Measurements from ENCODE around the gene C1orf159. TPM values are rescaled to one million over a fixed set of nuclear protein-coding genes. Genes with fewer than 3 reads are reported as not detected.

Gene C1orf159
- total and polyA plus RNA-seq, 4 donors, result 3.9 to 7.0 (median 4.7) TPM

GRCh38 chr1:1125945-1126344, 10.1 kb upstream of the C1orf159 start:
- H3K9ac ChIP-seq (ENCODE audit: low read depth in 1 of 2, low read length in 2 of 2), result no peak overlapping the region
- no peak for DNase-seq (ENCODE audit: low spot score)
- H3K27me3 ChIP-seq (ENCODE audit: control insufficient read depth in 4 of 4, insufficient read depth in 4 of 4, low read length in 3 of 4), result no peaks in the 10 kb centered on the region
- 86% methylated on average over 18 of the region's 18 CpGs for WGBS
- no peaks in the 10 kb centered on the region for H3K36me3 ChIP-seq (ENCODE audit: control insufficient read depth in 4 of 4, insufficient read depth in 3 of 4, low read depth in 1 of 4, low read length in 3 of 4)
- H3K4me3 ChIP-seq (ENCODE audit: low read depth in 1 of 3, low read length in 3 of 3), result no peak overlapping the region
- TF ChIP-seq TAF1 (conservative IDR thresholded peaks at IDR 0.05), result no peak
- no peak for TF ChIP-seq EGR1 (IDR thresholded peaks at IDR 0.05; ENCODE audit: low read depth in 2 of 2)
- TF ChIP-seq YY1 (IDR thresholded peaks at IDR 0.05), result no peak
- no peak for TF ChIP-seq REST (IDR thresholded peaks at IDR 0.05)
- TF ChIP-seq, protein P1, sequence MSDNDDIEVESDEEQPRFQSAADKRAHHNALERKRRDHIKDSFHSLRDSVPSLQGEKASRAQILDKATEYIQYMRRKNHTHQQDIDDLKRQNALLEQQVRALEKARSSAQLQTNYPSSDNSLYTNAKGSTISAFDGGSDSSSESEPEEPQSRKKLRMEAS (IDR thresholded peaks at IDR 0.05), result no peak
- TF ChIP-seq HNF4A (conservative IDR thresholded peaks at IDR 0.05), result no peak
- no peak for TF ChIP-seq GABPA (IDR thresholded peaks at IDR 0.05 in 1 of 2, conservative IDR thresholded peaks at IDR 0.05 in 1 of 2)
- TF ChIP-seq, protein P2, sequence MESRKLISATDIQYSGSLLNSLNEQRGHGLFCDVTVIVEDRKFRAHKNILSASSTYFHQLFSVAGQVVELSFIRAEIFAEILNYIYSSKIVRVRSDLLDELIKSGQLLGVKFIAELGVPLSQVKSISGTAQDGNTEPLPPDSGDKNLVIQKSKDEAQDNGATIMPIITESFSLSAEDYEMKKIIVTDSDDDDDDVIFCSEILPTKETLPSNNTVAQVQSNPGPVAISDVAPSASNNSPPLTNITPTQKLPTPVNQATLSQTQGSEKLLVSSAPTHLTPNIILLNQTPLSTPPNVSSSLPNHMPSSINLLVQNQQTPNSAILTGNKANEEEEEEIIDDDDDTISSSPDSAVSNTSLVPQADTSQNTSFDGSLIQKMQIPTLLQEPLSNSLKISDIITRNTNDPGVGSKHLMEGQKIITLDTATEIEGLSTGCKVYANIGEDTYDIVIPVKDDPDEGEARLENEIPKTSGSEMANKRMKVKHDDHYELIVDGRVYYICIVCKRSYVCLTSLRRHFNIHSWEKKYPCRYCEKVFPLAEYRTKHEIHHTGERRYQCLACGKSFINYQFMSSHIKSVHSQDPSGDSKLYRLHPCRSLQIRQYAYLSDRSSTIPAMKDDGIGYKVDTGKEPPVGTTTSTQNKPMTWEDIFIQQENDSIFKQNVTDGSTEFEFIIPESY (IDR thresholded peaks at IDR 0.05), result no peak
- no peak for TF ChIP-seq FOXA2 (IDR thresholded peaks at IDR 0.05)
- TF ChIP-seq FOXA1 (IDR thresholded peaks at IDR 0.05), result no peak
- no peak for TF ChIP-seq RXRA (IDR thresholded peaks at IDR 0.05)
- no peak for TF ChIP-seq JUND (IDR thresholded peaks at IDR 0.05)
- TF ChIP-seq, protein P3, sequence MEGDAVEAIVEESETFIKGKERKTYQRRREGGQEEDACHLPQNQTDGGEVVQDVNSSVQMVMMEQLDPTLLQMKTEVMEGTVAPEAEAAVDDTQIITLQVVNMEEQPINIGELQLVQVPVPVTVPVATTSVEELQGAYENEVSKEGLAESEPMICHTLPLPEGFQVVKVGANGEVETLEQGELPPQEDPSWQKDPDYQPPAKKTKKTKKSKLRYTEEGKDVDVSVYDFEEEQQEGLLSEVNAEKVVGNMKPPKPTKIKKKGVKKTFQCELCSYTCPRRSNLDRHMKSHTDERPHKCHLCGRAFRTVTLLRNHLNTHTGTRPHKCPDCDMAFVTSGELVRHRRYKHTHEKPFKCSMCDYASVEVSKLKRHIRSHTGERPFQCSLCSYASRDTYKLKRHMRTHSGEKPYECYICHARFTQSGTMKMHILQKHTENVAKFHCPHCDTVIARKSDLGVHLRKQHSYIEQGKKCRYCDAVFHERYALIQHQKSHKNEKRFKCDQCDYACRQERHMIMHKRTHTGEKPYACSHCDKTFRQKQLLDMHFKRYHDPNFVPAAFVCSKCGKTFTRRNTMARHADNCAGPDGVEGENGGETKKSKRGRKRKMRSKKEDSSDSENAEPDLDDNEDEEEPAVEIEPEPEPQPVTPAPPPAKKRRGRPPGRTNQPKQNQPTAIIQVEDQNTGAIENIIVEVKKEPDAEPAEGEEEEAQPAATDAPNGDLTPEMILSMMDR (IDR thresholded peaks at IDR 0.05; ENCODE audit: low read depth, low read length, missing input control), result no peak
- TF ChIP-seq ATF3 (IDR thresholded peaks at IDR 0.05), result no peak
- no peak for TF ChIP-seq RAD21 (IDR thresholded peaks at IDR 0.05)
- no peak for TF ChIP-seq HNF4G (IDR thresholded peaks at IDR 0.05)
- H3K27ac ChIP-seq (ENCODE audit: low read depth in 1 of 2, low read length in 2 of 2), result no peak overlapping the region
- H3K9me3 ChIP-seq (ENCODE audit: control insufficient read depth in 4 of 4, low read length in 3 of 4), result no peaks in the 10 kb centered on the region
- H3K4me1 ChIP-seq (ENCODE audit: control insufficient read depth in 4 of 4, insufficient read depth in 4 of 4, low read length in 3 of 4), result peaks cover 18 to 59% (median 36%) of the 10 kb centered on the region in 4 donors

Data from liver (tissue), 9 donors.